Stimulated activated CD8-positive, alpha-beta memory T cell treated with anti-CD3 and anti-CD28 coated beads, Interleukin-12 subunit alpha, Interleukin-12 subunit beta, amount 100 ng/mL, for 4 hours (primary cell): Measurements from ENCODE around the gene TERT.
"Not testable (repeated sequence)": the region's sequence is repeated elsewhere in the genome, so short reads cannot be mapped to it uniquely, and the experiment has no call there.

ENCODE experiments used
- DNase-seq: peaks from one replicate; pipeline ENCODE4 v3.0.0-alpha.2; 2020; ENCODE audit warnings: low read depth

The TERT gene

GRCh38 chr5:1240496-1241260, 54.2 kb downstream of the TERT start:
- no peak for DNase-seq

- no peak for DNase-seq
Observed at GRCh38 chr5:1239505-1240251, 55.2 kb downstream of the TERT start.

GRCh38 chr5:1235838-1236237, 59.0 kb downstream of the TERT start:
- no peak for DNase-seq

- DNase-seq: no peak
Observed at GRCh38 chr5:1235379-1235778, 59.5 kb downstream of the TERT start.

- no peak for DNase-seq
Observed at GRCh38 chr5:1232780-1233179, 62.1 kb downstream of the TERT start.

- no peak for DNase-seq
Observed at GRCh38 chr5:1231354-1231905, 63.4 kb downstream of the TERT start.

- DNase-seq: no peak
Observed at GRCh38 chr5:1230551-1230950, 64.3 kb downstream of the TERT start.

GRCh38 chr5:1229822-1230221, 65.0 kb downstream of the TERT start:
- no peak for DNase-seq

- DNase-seq: not testable (repeated sequence)
Observed at GRCh38 chr5:1229023-1229422, 65.8 kb downstream of the TERT start.

GRCh38 chr5:1228120-1228519, 66.7 kb downstream of the TERT start:
- DNase-seq: no peak

GRCh38 chr5:1227667-1228066, 67.2 kb downstream of the TERT start:
- no peak for DNase-seq

- DNase-seq: no peak
Observed at GRCh38 chr5:1226839-1227581, 67.9 kb downstream of the TERT start.

GRCh38 chr5:1226231-1226630, 68.6 kb downstream of the TERT start:
- DNase-seq: no peak

GRCh38 chr5:1225081-1225480, 69.8 kb downstream of the TERT start, which contains the start of gene SLC6A18:
Gene SLC6A18 (plus strand): TSS chr5:1225381. CDS start chr5:1225478, 97 bp downstream.
- DNase-seq: no peak

- no peak for DNase-seq
Observed at GRCh38 chr5:1224631-1225030, 70.2 kb downstream of the TERT start.

GRCh38 chr5:1223278-1223670, 71.6 kb downstream of the TERT start:
- no peak for DNase-seq

GRCh38 chr5:1222621-1223277, 72.1 kb downstream of the TERT start:
- no peak for DNase-seq

GRCh38 chr5:1222147-1222546, 72.7 kb downstream of the TERT start:
- DNase-seq: no peak

GRCh38 chr5:1221721-1222120, 73.1 kb downstream of the TERT start:
- no peak for DNase-seq

GRCh38 chr5:1220831-1221230, 74.0 kb downstream of the TERT start:
- no peak for DNase-seq

- no peak for DNase-seq
Observed at GRCh38 chr5:1220351-1220750, 74.5 kb downstream of the TERT start.

- DNase-seq: no peak
Observed at GRCh38 chr5:1219768-1220100, 75.1 kb downstream of the TERT start.
